GM19023 (cell line): Measurements from ENCODE around the gene MAN2B2.

Experiments used
- ATAC-seq: cut with Tn5 transposase; IDR thresholded peaks from one replicate; pipeline ENCODE4 v1.9.1; 2021; ENCODE audit warnings: mild to moderate bottlenecking, moderate library complexity; ENCODE audit not compliant: unreplicated experiment

Gene MAN2B2

DNA sequence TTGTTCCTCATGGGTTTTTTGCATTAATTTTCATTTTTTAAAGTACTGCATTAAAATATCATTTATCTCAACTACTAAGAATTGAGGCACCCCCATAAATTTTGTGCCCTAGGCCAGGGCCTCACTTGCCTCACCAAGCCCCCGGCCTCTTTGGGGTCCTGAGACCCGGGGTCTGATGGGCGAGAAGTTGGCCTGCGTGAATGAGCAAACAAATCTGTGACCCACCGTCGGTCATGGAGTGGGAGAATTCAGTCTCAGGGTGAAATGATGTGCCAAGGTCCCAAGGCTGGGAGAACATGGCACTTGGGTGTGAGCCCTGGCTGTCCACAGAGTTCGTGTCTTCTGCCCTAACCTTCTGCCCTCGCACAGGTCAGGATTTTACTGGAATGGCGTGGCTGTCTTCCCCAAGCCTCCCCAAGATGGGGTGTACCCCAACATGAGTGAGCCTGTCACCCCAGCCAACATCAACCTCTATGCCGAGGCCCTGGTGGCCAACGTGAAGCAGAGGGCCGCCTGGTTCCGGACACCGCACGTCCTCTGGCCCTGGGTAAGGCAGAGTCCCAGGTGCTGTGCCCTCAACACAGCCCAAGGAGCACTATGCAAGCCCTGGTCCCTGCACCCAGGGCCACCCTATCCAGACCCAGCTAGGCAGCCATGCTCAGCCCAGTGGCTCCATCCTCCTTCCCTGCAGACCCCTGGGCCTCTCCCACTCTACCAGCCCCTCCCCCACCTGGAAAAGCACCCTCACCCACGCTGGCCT, 18.0 kb downstream of the MAN2B2 start:
- ATAC-seq = no peak

DNA sequence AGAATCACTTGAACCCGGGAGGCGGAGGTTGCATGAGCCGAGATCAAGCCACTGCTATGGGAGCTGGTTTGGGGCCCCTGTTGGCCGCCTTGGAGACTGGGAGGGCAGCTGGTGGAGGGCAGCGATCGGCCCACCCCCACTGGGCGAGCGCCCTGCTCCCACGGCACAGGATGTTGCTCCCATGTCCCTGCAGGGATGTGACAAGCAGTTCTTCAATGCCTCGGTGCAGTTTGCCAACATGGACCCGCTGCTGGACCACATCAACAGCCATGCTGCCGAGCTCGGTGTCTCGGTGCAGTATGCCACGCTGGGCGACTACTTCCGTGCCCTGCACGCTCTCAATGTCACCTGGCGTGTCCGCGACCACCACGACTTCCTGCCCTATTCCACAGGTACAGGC, 19.4 kb downstream of the MAN2B2 start:
- no peak for ATAC-seq

DNA sequence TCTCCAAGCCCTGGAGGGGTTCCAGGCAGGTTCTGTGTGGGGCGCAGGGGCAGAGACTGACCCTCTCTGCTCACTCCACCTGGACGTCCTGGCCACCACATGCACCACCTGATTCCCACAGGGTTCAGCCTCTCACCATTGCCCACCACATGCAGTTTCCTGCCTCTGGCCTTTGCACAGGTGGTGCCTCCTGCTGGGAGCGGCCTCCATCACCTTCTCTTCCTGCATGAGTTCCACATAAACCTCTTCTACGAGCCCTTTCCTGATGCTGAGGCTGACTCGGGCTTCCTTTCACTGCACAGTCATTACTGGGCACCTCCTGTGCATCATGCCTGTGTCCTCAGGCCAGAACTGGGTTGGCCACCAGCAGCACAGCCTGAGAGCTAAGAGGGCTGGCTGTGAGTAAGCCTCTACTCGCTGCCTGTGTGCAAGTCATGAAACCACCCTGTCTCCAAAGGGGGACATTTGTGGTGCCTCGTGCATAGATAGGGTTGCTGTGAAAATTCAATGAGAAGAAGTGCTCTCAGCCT, 19.9 kb downstream of the MAN2B2 start:
- no peak for ATAC-seq

DNA sequence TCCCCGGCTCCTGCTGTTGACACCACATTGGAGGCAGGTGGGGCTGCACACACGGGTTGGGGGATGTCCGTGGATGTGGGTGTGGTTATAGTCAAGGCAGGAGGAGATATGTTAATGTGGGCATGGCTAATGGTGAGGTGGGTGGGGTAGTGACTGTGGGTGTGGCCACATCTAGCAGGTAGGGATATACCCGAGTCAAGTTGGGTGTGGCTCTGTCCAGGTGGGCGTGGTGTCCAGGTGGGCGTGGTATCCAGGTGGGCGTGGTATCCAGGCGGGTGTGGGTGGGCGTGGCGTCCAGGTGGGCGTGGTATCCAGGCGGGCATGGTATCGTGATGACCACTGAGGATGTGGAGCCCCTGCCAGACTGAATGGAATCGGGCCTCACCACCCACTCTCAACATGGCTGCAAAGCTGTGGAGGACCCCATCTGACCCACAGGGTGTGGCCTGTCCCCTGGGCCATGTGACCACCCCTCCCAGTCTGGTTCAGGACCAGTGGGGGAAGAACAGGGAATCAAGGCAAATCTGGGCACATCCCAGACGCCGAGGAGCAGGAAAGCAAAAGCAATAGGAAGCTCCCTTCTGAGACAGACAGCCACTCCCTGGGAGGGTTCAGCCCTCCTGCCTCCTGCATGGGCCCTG, 21.0 kb downstream of the MAN2B2 start:
- ATAC-seq = no peak

DNA sequence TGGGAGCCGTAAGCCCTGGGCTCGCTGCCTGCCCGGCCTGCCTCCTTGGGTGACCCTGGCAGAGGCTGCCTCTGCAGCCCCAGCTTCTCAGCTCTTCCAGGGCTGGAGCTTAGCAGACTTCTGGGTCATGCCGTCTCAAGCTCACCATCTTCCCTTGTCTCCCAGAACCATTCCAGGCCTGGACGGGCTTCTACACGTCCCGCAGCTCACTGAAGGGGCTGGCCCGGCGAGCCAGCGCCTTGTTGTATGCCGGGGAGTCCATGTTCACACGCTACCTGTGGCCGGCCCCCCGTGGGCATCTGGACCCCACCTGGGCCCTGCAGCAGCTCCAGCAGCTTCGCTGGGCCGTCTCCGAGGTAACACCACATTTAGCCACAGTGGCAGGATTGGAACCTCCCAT, 22.0 kb downstream of the MAN2B2 start:
- ATAC-seq = no peak

DNA sequence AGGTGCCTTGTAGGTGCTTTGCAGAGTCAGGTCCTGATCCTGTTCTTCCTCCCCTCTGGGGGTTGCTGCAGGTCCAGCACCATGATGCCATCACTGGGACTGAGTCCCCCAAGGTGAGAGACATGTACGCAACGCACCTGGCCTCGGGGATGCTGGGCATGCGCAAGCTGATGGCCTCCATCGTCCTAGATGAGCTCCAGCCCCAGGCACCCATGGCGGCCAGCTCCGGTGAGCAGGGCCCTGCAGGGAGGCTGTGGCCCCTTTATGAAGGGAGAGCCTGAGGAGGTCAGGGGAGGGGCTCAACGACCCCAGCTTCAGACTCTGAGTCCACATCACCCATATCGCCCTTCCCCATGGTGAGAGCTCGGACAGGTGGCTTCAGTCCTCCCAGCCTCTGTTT, 23.1 kb downstream of the MAN2B2 start:
- ATAC-seq = no peak

DNA sequence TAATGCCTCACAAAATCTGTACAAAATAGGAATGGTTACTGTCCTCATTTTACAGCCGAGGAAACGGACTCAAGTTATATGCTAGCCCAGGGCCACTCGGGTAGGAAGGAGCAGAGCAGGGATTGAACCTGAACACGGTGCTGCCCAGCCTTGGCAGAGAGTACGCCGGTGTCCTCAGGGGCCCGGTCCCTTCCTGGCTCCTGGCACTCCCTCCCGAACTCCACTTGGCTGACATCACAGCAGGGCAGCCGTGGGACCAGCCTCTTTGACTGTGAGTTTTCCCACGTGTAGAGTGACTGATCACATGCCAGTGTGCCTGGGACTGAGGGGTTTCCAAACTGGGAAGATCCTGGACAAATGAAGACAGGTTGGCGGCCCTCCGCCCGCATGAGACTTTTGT, 23.7 kb downstream of the MAN2B2 start:
- no peak for ATAC-seq

DNA sequence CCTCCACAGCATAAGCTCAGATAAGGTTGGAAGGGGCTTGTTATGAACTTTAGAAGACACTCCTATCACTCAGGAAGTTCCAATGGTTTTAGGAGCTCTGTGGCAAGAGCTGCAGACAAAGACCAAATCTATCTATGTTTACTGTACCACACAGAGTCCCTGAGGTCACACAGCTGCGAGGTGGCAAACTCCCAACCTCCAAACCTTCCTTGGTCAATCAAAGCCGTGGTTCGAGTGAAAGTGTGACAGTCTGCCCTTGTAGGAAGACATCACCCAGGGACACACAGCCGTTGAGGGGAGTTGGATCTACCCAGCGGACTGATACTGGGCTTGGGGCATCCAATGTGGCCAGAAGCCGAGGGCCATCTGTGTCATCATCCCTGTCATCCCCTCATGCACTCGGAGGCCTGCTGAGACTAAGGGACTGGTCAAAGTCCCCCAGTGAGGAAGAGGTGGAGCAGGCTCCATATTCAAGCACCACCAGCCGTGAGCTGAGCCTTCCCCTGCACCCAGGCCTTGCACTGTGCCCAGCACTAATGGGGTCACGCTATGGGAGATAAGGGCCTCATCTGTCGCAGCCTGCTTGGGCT, 26.8 kb downstream of the MAN2B2 start:
- no peak for ATAC-seq

DNA sequence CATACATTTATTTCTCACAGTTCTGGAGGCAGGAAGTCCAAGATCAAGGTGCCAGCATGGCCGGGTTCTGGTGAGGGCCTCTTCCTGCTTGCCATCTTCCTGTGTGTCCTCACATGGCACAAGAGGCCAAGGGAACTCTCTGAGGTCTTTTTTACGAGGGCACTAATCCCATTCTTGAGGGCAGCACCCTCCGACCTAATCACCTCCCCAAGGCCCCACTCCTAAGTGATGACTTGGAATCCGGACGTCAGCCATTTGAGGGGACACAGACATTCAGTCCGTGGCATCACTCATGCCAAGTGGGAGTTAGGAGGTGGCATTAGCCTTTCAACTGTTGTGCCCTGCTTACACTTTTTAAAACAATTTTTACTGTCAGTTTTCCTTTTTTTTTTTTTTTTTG, 27.3 kb downstream of the MAN2B2 start:
- no peak for ATAC-seq

DNA sequence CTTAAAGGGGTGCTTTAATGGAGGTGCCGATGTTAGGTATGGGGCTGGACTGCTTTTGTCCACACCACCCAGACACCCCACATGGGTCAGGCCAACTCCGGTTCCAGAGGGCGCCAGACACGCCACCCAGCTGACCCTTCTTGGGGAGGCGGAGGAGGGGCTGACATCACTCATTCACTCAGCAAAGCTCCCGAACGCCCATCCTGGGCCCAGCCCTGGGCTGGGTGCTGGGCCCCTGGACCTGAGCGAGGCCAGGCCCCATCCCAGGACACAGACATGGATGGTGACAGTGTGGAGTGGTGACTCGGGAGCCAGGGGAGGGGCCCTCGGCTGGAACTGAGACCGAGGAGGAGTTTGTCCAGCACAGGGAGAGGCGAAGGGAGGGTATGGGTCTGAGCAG, 28.1 kb downstream of the MAN2B2 start:
- no peak for ATAC-seq

DNA sequence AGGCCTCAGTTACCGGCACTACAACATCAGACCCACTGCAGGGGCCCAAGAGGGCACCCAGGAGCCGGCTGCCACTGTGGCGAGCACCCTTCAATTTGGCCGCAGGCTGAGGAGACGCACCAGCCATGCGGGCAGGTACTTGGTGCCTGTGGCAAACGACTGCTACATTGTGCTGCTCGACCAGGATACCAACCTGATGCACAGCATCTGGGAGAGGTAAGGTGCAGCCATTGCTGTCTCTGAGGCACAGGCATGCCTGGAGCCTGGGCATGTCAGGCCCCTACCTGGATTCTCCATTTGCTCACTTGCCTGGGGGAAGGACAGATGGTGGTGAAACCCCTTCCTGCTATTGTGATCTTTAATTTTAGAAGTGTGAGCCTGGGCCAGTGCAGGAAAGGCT, 30.1 kb downstream of the MAN2B2 start:
- ATAC-seq = no peak

DNA sequence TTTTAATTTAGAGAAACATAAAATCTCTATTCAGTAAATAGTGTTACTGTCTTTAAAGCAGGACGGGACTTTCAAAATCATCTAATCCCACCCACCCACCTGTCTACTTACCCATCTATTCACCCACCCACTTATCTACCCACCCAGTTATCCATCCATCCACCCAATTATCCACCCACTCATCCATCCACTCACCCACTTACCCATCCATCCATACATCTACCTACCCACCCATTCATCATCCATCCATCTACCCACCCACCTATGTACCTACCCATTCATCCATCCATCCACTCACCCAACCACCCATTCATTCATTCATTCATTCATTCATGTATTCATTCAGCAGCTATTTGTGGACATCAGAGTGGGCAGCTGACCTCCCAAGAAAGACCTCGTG, 30.6 kb downstream of the MAN2B2 start:
- ATAC-seq = no peak

DNA sequence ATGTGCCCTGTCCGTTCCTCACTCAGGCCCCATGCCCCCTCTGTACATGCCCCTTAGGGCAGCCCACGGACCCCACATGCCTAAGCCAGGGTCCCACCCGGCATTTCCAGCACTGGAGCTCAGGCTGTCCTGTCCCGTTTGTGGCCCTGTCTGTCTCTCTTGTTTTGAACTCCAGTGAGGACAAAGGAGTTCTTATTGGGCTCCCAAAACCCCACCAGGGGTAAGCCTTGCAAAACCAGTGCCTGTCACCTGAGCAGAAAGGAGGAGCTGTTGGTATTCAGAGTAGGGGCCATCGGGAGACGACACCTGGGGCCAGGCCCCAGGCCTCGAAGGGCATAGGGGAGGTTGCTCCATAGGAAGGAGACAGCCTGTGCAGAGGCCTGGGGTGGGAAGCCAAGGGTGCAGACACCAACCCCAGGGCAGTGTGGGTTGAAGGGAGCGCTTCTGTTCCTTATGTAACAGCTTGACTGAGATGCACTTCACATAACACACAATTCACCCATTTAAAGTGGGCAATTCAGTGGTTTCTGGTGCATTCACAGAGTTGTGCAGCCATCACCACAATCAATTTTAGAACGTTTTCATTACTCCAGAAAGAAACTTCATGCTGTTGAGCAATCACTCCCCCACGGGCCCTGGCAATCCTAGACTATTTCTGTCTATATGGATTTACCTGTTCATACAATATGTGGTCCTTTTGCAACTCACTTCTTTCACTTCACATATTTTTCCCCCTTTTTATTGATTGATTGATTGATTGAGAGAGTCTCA, 31.7 kb downstream of the MAN2B2 start:
- no peak for ATAC-seq

DNA sequence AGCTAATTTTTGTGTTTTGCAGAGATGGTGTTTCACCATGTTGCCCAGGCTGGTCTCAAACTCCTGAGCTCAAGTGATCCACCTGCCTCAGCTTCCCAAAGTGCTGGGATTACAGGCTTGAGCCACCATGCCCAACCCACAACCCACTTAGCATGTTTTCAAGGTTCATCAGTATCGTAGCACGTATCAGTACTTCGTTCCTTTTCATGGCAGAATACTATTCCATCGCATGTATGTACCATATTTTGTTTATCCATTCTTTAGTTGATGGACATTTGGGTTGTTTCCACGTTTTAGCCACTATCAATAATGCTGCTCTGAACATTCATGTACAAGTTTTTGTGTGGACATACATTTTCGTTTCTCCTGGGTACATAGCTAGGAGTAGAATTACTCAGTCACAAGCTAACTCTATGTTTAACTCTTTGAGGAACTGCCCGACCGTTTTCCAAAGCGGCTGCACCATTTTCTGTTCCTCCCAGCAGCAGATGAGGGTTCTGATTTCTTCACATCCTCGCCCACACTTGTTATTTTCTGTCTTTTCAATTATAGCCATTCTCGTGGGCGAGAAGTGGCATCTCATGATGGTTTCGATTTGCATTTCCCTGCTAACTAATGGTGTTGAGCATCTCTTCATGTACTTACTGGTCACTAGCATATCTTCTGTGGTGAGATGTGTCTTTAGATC, 32.5 kb downstream of the MAN2B2 start:
- no peak for ATAC-seq

DNA sequence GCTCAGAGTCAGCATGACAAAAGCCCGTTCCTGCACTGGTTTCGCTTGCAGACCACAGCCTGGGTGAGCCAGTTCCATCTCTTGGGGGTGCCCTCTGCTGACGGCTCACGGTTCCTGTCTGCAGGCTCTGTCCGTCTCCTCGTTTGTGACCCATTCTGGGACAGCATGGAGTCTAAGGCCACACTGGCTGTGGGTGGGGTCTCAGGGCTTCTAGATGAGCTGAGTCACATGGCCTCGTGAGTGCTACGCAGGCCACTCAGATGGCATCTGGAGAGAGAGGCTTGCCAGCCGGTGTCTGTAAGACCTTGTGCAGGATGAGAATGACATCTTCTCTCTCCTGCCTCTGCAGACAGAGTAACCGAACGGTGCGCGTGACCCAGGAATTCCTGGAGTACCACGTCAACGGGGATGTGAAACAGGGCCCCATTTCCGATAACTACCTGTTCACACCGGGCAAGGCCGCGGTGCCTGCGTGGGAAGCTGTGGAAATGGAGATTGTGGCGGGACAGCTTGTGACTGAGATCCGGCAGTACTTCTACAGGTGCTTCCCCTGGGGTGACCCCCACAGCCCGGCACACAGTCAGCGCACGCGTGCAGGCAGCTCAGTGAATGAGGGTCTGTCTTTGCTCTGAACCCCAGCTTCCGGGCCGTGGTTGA, 33.9 kb downstream of the MAN2B2 start:
- no peak for ATAC-seq

DNA sequence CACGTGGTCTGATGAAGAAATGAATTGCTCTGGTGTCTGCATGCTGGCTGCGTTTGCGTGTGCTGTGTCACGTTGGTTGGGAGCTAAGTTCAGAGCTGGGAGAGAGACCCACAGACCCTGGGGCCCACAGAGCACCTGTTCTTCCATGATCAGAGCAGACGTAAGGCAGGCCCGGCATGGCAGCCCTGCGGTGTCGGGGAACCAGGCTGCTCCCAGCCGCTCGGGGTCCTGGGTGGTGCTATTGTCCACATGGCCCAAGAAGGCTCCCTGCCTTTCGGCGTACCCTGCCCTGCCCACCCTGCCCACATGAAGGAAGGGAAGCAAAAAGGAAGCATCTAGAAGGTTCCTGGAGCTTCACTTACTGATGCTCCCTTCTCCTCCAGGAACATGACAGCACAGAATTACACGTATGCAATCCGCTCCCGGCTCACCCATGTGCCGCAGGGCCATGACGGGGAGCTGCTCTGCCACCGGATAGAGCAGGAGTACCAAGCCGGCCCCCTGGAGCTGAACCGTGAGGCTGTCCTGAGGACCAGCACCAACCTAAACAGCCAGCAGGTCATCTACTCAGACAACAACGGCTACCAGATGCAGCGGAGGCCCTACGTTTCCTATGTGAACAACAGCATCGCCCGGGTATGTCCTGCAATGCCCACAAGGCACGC, 34.6 kb downstream of the MAN2B2 start:
- no peak for ATAC-seq

DNA sequence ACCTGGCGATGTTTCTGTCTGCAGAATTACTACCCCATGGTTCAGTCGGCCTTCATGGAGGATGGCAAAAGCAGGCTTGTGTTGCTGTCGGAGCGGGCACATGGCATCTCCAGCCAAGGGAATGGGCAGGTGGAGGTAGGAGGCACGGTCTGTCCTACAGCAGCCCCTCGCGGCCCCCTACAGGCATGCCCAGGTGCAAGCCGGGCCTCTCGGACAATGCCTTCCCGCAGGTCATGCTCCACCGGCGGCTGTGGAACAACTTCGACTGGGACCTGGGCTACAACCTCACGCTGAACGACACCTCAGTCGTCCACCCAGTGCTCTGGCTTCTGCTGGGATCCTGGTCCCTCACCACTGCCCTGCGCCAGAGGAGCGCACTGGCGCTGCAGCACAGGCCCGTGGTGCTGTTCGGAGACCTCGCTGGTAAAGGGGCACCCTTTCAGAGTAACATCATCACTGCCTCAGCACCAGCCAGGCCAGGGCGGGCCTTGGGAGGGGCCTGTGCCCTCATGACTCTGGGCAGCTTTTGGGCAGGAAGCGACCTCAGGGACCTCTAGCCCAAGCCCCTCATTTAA, 36.0 kb downstream of the MAN2B2 start:
- no peak for ATAC-seq

DNA sequence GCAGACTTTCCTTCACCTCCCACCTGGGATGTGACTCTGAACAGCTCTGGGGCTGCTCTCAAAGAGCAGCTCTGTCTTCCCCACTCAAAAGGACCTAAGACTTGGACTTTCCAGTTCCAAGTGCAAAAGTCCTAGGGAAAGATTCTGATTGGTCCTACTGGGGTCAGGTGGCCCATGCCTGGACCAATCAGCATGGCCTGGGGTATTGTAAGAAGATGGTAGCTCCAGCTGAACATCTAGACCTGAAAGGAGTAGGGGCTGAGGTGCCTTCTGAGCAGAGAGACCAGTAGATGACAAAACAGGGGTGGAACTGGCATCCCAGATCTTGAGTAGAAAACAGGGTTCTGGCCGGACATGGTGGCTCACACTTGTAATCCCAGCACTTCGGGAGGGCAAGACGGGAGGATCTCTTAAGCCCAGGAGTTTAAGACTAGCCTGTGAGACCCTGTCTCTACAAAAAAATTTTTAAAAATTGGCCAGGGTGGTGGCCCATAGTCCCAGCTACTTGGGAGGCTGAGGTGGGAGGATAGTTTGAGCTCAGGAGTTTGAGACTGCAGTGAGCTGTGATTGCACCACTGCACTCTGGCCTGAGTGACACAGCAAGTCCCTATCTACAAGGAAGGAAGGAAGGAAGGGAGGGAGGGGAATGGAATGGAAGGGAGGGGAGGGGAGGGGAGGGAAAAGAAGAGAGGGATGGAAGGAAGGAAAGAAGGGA, 38.1 kb downstream of the MAN2B2 start:
- no peak for ATAC-seq
